Ovary (tissue), 3 donors: ENCODE results near the gene ERV3-1.
"Not testable (repeated sequence)": the region's sequence is repeated elsewhere in the genome, so short reads cannot be mapped to it uniquely, and the experiment has no call there.

Experiments
- POLR2A ChIP-seq: fragments of 450-650 bp; IDR thresholded peaks from one replicate; pipeline ENCODE4 v1.6.1; 2017; ENCODE audit warnings: antibody characterized with exemption, mild to moderate bottlenecking, moderate library complexity
- TF ChIP-seq, protein P1 (sequence below), 3 donors: fragments of 450-650 bp in 2 of 3; fragments of 200-600 bp in 1 of 3; IDR thresholded peaks; one replicate each; pipeline versions ENCODE4 v1.5.1 to v1.8.0; 2016 to 2022; ENCODE audit warnings: antibody characterized with exemption in 3 of 3, mild to moderate bottlenecking in 1 of 3
- donor health status: DM: no; HTN: no; CAD: no.

DNA sequence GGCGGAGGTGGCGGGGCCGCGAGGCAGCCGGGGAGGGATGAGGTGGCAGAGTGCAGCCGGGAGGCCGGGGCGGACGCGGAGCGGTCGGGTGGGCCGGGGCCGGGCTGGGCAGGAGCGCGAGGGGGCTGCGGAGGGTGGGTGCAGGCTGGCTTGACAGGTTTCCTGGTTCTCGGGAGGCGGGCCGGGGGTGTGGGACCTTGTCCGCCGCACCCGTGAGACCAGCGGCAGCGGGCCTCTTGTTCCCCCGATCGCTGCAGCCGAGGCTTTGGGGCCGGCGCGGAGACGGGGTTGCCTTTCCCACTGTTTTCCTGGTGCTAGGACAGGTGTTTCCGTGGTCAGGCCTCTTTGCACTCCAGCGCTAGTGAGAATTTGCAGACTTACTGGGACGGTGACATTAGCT is 32.3 kb upstream of the ERV3-1 start:
- TF ChIP-seq, protein P1, sequence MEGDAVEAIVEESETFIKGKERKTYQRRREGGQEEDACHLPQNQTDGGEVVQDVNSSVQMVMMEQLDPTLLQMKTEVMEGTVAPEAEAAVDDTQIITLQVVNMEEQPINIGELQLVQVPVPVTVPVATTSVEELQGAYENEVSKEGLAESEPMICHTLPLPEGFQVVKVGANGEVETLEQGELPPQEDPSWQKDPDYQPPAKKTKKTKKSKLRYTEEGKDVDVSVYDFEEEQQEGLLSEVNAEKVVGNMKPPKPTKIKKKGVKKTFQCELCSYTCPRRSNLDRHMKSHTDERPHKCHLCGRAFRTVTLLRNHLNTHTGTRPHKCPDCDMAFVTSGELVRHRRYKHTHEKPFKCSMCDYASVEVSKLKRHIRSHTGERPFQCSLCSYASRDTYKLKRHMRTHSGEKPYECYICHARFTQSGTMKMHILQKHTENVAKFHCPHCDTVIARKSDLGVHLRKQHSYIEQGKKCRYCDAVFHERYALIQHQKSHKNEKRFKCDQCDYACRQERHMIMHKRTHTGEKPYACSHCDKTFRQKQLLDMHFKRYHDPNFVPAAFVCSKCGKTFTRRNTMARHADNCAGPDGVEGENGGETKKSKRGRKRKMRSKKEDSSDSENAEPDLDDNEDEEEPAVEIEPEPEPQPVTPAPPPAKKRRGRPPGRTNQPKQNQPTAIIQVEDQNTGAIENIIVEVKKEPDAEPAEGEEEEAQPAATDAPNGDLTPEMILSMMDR (IDR thresholded peaks at IDR 0.05): not testable (repeated sequence)
- TF ChIP-seq POLR2A: not testable (repeated sequence)
